ENCODE data around the gene DENND4A.

GRCh38 chr15:65650312-65651041 is 141.6 kb downstream of the DENND4A start:
- TF ChIP-seq POLR2AphosphoS5 (IDR thresholded peaks at IDR 0.05) (no peak), CTCF (IDR thresholded peaks at IDR 0.05) (no peak), POLR2A (IDR thresholded peaks at IDR 0.05) (no peak)
